Stimulated activated CD8-positive, alpha-beta memory T cell treated with anti-CD3 and anti-CD28 coated beads, Interleukin-15, amount 100 ng/mL, for 4 hours (primary cell): ENCODE results near the gene EIF4E.
"Not testable (repeated sequence)": the region's sequence is repeated elsewhere in the genome, so short reads cannot be mapped to it uniquely, and the experiment has no call there.

ENCODE experiments used
- DNase-seq, 2 donors: peaks; one replicate each; pipeline ENCODE4 v3.0.0-alpha.2; 2020; ENCODE audit warnings: low read depth in 2 of 2

Gene EIF4E

GRCh38 chr4:98932539-98932938 lies 3.6 kb upstream of the EIF4E start:
- DNase-seq = no peak

DNA sequence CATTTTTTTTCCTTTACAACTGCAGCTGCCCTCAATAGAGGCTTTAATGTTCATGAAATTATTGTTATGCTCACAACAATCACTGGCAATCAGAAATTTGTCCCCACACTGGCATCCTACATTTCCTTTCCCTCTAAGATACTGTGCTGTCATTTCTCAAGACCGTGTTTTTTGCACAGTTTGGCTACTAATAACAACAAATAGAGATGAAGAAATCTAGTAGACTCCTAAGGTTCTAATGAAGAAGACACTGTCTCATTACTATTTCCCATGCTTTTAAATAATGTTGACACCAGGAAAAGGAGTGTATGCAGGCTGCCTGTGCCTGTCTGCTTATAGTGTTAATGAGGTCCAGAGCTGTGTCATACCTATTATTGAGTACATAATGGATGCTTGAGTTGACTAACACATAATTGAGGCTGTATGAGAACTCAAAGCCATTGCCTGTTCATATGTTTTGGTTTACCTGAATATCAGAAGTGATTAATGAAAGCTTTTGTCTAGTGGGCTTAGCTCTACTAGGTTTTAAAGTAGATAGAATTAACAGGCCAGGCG lies 1.5 kb upstream of the EIF4E start:
- no peak for DNase-seq

DNA sequence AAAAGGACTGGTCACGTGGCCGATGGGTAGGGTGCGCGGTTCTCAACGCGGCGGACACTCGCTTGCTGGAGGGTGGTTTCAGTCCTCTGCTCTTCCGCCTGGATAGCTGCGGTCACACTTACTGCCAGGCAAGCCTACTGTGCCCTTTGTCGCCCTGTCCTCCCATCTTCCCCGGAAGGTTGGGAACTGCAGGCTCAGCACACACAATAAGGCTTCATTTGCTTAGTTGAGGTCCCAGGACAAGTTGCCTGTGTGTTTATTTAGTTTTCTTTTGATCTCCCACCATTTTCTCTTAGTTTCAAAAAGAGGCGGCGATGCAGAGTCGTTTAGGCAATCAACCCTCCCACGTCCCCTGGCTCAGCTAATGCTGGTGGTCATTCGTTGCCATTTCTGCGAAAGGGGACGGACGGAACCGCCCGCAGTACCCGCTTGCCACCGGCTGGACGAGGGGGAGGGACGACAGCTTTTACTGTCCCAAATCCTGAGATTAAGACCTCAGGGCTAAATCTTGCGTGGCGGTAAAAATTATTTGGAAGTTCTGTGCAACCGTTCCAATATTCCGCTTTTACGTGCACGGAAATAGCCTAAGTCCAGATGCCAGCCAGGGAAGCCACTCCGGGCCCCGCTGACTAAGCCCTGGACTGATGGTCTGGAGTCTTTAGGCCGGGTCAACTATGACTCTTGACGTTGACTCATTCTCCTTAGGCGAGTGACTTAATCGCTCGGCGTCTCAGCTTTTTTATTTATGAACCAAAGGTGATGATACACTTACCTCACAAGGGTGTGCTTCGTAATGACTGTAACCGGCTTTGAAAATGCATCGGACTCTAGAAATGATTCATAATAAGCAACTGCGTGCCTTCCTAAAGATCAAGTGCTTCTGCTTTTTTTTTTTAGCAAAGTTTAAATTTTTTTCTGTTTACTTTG lies 671 bp upstream of the EIF4E start:
- peak; percentile 14 to 36 for DNase-seq

GRCh38 chr4:98928131-98928504 lies 815 bp downstream of the EIF4E start:
- peak; percentile 42 to 53 for DNase-seq

- DNase-seq = not testable (repeated sequence)
Observed at GRCh38 chr4:98926257-98926656, 2.7 kb downstream of the EIF4E start.

DNA sequence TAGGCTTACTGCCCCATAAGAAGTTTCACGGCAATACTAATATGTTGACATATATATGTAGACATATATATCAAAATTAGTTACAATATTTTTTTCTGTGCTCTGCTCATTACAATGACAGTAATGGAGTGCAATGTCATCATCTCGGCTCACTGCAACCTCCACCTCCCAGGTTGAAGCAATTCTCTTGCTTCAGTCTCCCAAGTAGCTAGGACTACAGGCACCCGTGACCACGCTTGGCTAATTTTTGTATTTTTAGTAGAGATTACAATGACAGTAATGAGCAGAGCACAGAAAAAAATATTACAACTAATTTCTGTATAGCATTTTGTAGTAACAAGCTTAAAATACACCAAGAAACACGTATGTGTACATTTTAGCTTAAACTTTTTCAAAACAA lies 7.6 kb downstream of the EIF4E start:
- no peak for DNase-seq

DNA sequence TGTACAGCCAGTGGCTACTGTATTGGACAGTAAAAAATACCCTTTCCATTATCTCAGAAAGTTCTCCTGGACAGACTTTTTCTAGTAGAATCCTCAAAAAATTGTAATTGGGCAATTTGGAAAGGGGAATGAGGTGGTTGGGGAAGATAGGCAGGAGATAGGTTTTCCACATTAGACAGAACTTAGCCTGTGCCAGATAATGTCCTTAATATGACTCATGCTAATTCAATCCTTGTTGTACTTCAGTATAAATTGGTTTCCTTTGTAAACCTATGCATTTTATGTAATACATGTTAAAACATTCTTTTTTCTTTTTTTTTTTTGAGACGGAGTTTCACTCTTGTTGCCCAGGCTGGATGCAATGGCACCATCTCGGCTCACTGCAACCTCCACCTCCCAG lies 8.9 kb downstream of the EIF4E start:
- no peak for DNase-seq

DNA sequence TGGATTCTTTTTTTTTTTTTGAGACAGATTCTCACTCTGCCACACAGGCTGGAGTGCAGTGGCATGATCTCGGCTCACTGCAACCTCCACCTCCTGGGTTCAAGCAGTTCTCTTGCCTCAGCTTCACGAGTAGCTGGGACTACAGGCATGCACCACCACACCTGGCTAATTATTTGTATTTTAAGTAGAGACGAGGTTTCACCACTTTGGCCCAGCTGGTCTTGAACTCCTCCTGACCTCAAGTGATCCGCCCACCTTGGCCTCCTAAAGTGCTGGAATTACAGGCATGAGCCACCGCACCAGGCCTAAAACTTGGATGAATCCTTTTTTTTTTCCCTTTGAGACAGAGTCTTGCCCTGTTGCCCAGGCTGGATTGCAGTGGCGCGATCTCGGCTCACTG lies 18.2 kb downstream of the EIF4E start:
- not testable (repeated sequence) for DNase-seq

GRCh38 chr4:98909646-98910401 lies 19.1 kb downstream of the EIF4E start:
- DNase-seq = no peak

DNA sequence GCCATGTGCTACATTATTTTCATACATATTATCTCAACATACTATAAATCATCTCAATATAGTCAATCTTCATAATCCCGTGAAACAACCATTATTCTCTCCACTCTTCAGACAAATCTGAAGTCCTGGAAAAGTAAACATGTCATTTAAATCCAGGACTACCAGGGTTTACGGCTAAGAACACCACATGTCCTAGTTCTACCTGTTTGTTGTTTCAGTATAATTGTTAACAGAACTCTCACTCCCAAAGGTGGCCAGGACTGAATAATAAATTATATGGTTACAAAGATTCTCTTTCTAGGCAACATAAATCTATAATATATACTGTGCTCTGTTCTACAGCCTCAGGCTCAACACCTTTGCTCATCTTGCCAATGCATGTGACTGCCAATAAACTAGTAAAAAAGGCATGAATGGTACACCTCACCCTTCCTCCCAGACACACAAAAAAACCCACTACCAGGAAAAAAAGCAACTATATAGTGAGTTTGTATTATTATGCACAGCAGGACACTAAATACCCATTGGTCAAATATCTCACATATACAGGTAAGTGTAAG lies 20.1 kb downstream of the EIF4E start:
- DNase-seq = no peak

GRCh38 chr4:98908182-98908581 lies 20.8 kb downstream of the EIF4E start:
- DNase-seq = no peak

DNA sequence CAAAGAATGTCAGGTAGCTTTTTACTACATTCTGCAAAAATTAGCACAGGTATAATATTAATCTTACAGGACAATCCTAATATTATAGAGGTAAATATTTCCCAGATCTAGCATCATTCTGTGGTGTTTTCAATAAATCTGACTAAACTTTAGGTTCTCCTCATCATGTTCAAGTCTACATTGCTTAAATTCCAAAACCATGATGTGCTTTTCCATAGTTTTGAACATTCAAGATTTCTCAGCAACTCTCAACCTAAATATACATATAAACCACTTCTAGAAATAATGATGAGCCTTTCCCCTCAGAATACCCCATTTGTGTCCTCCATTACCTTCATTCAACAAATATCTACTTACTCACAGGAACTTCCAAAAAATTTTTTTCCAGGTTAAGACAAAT lies 23.1 kb downstream of the EIF4E start:
- DNase-seq = no peak

DNA sequence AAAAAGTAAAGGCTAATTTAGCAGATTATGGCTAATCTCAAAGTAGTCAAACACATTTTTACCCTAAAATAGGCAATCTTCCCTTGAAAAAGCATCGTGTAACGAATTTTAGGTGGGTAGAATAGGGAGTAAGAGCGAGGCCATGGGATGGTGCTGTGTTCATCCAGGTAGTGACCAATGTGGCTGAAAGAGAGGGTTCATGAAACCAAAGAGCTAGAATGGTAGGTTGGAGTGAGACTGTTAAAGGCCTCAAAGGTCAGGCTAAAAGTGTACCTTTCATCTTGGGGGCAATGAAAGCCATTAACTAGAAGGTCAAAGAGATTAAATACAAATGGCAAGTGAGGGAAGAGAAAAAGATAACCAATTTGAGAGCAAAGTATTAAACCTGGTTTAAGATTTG lies 23.6 kb downstream of the EIF4E start:
- no peak for DNase-seq

- no peak for DNase-seq
Observed at GRCh38 chr4:98903963-98904362, 25.0 kb downstream of the EIF4E start.

- DNase-seq = no peak
Observed at GRCh38 chr4:98903561-98903960, 25.4 kb downstream of the EIF4E start.

DNA sequence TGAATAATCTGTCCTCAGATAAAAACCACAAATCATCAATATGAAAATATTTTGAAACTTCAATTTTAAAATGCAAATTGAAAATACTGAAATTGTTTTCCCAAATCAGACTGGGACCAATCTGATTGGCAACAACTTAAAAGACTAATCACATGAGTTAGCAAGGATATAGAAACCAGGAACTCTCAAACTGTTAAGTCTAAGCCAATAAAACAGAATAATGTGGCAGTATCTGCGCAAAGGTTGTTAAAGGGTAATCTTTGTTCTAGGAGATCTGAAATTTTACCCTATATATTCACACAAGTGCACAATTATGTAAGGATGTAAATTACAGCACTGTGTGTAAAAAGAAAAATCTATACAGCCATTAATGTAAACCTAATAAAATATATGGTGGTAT lies 29.7 kb downstream of the EIF4E start:
- DNase-seq = no peak

DNA sequence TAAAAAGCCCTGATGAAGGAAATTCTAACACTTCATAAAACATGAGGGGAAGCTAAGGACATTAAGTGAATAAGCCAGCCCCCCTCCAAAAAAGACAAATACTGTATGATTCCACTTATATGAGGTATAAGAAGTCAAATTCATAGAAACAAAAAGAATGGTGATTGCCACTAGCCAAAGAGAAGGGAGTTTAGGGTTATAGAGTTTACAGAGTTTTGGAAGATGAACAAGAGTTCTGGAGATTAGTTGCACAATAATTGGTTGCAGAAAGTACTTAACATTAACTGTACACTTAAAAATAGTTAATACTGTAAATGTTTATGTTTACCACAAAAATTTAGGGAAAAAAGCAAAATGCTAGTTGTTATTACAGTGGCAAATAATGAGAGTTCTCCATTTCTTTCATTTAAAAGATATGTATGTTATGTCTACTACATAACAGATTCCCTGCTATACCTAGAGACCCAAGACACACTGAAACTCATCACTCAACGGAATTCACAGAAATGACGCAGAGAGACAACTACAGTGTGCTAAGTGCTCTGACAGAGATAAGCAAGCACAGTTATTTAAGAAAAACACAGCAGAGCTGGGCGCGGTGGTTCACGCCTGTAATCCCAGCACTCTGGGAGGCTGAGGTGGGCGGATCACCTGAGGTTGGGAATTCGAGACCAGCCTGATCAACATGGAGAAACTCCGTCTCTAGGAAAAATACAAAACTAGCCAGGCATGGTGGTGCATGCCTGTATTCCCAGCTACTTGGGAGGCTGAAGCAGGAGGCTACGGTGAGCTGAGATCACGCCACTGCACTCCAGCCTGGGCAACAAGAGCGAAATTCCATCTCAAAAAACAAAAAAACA lies 37.2 kb downstream of the EIF4E start:
- DNase-seq = no peak

DNA sequence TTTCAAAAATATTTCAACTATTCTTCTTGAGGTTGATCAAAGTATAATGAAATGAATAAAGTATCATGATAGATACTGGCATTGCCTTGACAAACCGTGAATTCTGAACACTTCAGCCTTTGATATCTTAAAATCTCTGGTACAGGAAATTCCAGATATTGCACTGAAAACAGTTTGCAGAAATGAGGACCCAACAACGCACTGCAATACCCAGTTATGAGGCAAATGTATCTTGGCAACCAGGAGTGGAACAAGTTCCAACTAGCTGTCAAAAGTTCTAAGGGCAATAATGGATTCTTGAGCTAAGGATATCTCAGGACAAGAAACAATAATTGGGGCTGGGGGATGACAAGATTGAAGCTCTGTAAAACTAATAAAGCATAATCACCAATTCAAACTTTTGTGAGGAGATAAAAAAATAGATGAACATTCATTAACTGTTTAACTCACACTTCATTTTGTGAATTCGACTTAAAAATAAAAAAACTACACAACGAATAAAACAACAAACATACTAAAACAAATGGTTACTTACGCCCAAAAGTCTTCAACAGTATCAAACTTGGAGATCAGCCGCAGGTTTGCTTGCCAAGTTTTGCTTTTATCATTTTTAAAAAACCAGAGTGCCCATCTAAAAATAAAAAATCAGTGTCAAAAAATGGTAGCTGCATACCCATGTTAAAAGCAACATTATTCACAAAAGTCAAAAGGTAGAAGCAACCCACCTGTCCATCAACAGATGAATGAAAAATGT lies 38.1 kb downstream of the EIF4E start:
- no peak for DNase-seq

- no peak for DNase-seq
Observed at GRCh38 chr4:98887145-98887544, 41.8 kb downstream of the EIF4E start.

GRCh38 chr4:98886382-98886781 lies 42.6 kb downstream of the EIF4E start:
- not testable (repeated sequence) for DNase-seq

GRCh38 chr4:98880884-98881283 lies 48.0 kb downstream of the EIF4E start:
- DNase-seq = not testable (repeated sequence)
